Activated gamma-delta T cell treated with anti-CD3 and anti-CD28 coated beads, Interleukin-2, amount 50 U/mL, for 16 hours (primary cell): ENCODE data around the gene CAPN10.
"Not testable (repeated sequence)": the region's sequence is repeated elsewhere in the genome, so short reads cannot be mapped to it uniquely, and the experiment has no call there.

ENCODE experiments used
- DNase-seq: peaks from one replicate; pipeline ENCODE4 v3.0.0-alpha.2; 2020; ENCODE audit warnings: low read depth

Gene CAPN10

DNA sequence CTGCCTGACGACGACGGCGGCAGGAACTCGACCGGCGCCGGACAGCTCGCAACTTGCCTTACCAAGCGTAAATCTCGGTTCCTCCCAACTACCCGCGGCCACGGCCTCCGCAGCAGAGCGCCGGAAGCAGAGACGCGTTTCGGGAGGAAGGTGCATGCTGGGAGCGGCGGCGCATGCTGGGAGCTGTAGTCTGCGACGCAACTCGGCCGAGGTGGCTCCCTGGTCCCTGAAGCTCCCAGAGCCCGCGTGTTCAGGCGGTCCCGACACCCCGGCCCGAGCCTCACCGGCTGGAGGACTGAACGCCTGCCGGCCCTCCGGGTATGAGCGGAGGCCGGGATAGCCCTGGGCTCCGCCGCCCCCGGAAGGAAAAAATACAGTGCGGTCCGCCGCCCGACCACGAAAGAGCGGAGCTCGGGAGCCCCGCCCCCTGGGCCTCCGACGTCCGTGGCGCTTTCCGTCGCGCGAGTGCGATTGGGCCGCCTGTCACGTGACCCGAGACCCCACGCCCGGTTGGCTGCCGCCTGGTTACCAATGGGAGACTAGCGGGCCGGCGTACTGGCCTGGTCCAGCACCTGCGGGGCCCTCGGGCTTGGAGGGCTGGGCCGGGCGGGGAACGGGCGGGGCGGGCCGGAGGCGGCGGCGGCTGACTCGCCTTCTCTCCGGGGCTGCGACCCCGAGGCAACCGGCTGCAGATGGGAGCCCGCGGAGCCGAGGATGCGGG is at the start of gene CAPN10:
CAPN10 (plus strand) TSS at position 537 of the 721 bp plus-strand sequence; CDS start at position 715, 178 bp downstream.
- peak; percentile 95 for DNase-seq

GRCh38 chr2:240538031-240538780 is 48.3 kb upstream of the CAPN10 start:
- no peak for DNase-seq

DNA sequence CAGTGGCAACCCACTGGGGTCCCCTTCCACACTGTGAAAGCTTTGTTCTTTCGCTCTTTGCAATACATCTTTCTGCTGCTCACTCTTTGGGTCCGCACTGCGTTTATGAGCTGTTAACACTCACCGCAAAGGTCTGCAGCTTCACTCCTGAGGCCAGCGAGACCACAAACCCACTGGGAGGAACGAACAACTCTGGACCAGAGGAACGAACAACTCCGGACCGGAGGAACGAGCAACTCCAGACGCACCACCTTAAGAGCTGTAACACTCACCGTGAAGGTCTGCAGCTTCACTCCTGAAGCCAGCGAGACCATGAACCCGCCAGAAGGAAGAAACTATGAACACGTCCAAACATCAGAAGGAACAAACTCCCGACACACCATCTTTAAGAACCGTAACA is 47.4 kb upstream of the CAPN10 start:
- DNase-seq = not testable (repeated sequence)

DNA sequence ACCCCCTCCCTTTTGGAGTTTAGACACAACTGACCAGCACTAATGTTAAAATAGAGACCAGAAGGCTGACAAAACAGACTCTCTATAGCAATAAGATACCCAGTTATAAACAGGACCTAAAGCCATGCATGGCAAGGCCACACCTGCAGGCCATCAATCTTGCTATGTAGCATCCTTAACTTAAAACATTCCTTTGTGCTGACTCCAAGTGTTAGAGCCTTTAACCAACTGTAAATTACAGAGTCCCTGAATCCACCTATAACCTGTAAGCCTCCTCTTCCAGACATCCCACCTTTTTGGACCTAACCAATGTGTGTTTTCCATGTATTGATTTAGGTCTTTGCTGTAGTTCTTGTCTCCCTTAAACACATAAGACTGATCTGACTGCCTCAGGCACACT is 46.6 kb upstream of the CAPN10 start:
- DNase-seq = no peak

DNA sequence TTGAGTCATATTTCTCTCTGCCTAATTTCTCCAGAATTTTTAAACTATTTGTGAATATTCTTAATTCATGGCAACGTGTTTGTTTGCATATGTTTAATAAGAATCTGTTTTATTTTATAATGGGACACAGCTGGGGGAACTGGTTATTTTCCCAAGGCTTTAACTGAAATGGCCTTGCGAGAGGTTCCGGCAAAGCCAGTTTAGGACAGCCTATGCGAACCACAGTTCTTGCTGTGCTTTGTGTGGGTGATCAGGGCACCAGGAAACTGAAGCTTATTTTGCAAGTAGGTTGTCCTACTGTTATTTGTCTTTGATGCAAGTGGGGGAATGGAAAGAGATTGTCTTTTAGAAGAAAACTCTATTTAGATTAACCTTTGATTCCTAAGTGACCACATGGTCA is 35.2 kb upstream of the CAPN10 start:
- no peak for DNase-seq

DNA sequence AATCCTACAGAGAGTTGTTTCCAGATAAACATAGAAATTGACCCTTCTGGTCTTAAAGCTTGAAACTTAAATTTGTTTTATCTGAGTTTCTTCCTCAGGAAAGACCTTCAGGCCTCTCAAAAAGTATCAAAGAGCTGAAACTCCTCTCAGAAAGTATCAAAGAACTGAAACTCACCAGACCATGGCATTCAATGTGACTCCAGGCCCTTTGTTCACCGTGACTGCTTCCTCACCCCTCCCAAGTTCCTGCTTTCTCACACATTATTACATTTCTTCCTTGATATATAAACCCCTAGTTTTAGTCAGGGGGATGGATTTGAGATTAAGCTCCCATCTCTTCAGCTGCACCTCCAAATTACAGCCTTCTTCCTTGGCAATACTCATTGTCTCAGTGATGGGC is 34.7 kb upstream of the CAPN10 start:
- no peak for DNase-seq

DNA sequence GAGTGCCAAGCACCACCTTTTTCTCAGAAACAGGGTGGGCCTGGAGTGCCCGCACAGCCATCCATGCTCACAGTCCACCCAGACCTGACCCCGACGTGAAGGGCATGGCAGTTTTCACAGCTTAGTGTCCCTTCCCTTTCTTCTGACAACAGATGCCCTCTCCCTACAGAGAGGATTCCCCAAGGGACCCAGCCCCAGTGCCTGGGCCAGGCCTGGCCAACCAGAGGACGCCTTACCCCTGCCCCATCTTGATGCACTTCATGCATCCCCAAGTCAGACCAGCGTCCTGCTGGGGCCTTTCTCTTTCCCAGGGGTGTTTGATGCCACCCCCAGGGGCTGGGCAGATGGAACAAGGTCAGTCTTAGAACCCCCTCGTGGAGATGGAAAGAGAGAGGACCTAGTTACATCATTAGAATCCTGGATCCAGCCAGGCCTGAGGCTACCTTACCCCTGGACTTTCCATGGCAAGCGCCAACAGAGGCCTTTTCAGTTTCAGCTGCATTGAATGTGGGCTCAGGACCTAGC is 32.5 kb upstream of the CAPN10 start:
- no peak for DNase-seq

DNA sequence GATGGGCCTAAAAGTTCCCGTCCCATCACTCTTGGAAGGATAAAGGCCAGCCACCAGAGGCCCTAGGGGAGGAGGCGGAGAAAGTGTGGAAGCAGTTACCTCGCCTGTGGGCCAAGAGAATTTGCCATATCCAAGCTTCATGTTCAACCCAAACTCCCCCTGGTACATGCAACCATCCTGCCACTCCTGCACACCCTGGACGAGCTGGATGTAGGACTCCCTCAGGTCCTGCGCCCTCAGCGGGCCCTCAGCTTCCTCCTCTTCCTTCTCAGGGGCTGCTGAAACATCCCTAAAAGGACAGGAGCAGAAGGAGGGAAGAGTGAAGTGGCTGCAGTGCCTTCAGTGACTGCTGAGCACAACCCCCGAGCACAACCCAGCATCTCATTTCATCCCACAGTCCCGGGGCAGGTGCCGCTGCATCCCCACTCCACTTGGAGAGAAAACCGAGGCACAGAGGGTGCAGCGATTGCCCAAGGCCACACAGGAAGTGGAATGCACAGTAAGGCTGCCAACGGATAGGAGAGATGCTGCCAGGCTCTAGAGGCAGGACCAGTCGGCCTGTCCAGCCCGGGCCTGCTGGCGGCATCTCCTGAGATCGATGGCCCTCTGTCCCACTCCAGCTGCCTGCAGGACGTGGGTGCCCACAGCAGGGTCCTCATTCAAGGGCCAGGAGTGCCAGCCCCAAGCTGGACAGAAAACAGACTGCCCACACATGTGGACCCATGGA is 31.6 kb upstream of the CAPN10 start:
- DNase-seq = no peak

DNA sequence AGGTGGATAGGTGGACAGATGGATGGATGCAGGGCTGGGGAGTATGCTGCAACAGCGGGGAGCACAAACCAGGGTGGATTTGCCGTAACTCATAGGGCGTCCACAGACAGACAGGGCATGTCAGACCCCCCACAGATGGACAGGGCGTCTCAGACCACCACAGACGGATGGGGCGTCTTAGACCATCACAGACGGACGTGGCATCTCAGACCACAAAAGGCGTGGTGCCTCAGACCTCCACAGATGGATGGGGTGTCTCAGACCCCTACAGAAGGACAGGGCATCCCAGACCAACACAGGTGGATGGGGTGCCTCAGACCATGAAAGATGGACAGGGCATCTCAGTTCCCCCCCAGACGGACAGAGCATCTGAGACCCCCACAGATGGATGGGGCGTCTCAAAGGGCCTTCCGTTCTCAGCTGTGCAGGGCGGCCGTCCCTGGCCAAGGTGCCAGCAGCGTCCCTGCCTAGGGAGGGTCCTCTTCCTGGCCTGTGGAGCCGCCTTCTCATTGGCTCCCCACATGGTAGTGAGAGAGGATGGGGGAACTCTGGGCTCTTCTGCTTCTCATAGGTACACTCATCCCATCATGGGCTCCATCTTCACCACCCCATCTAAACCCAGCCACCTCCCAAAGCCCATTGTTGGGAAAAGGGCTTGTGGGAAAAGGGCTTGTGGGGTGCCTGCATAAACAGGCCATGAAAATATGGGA is 30.8 kb upstream of the CAPN10 start:
- no peak for DNase-seq

DNA sequence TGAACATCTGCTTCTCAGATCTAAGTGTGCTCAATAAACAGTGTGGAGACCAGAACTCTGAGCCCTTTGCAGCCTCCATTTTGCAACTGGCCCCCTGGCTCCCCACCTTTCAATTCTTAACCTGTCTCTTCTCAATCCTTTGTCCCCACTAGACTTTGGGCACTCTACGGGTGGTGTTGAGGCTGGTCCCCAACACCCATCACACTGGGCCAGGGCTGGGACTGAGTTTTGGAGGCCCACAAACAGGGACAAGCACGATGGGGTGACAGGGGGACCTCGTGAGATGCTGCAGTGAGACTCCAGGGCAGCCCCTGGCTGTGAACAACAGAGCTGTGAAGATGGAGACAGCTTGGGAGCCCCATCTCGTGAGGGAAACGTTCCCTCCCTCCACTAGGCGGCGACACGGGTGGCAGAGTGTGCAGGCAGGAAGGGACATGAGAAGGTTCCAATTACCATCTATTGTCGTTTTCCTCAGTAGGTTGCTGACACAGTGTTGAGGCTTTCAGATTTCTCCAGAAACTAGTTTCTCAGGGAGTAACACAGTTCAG is 29.9 kb upstream of the CAPN10 start:
- DNase-seq = peak; percentile 52

DNA sequence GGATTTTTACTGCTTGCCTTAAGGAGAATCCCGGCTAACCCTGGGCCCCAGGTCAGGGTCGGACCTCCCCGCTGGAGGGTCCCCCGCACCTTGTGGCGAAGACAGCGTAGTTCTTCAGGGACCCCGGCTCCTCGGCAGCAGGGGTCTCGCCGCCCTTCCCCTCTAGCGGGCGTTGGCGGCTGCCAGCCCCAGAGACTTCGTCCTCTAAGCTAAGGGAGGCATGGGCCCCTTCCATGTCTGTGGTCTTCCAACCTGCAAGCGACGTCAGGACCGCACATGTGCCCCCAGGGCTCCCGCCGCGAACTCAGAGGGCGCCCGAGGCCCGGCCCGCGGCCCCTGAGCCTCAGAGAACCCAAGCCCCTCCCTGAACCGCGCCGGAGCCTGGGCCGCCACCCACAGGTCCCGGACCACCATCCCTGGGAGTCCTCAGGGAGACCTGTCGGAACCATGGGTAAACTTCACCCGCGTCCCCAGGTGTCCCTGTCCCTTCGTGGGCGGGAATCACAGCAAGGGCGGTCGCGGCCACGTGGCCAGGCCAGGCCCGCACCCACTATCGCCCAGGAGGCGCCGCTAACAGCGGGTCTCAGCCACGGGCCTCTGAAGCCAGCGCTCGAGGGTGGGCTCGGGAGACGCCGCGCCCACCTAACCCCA is 29.3 kb upstream of the CAPN10 start:
- no peak for DNase-seq

DNA sequence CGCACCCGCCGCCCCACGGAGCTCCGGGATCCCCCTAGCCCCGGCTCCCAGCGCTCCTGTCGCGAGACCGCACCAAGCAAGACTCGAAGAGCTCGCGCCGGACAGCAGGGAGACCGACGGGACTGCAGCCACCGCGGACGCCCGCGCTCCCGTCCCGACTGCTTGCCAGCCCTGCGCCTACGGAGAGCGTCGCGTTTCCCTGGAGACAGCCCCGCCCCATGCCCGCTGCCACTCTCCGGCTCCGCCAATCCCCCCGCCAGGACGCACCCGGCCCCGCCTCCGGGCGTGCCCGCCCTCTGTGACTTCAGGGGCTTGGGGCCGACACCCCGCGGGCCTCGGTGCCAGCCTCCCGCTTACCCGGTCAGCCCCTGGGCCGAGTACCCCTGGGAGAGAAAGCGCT is 28.7 kb upstream of the CAPN10 start, which contains the start of gene ANKMY1:
ANKMY1 (minus strand) TSS at position 181 of the 400 bp plus-strand sequence. CDS start 653 bp downstream, outside the sequence.
- peak; percentile 52 for DNase-seq

DNA sequence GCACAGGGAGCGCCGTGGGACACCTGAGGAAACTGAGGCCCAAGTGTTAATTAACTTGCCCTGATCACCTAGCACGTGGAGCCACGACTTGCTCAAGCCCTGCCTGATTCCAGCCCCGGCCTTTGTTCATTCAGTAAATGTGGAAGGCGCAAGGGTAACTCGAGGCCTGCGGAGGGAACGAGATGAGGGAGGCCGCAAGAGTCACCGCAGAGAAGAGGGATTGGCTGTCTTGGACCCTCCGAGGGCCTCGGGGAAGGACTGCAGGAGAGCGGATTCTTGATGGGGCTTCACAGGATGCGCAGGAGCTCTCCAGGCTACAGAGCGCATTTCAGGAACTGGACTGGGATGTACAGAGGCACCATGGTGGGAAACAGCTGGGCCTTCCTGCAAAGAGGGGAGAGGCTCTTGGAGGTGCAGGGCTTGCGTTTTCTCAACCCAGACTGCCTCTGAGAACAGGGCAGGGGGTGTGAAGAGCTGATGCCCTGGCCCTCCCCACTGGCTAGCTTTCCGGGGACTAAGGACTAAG is 28.2 kb upstream of the CAPN10 start:
- DNase-seq = no peak

DNA sequence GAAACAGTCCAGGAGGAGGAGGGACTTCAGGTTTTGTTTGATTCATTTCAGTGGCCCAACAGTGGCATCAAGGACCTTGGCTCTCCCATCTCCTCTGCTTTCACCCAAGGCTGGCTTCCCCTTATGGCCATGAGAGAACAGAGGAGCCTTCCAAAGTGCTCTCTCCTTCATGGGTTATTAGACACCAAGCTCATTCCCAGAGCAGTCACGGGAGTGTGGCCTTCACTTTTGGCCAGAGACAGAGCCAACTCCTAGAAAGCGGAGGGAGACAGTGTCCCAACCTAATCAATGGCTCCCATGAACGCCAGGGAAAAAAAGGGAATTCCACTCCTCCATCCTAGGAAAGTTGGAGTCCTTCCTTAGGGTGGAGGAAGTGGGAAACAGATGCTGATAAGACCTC is 27.2 kb upstream of the CAPN10 start:
- no peak for DNase-seq

DNA sequence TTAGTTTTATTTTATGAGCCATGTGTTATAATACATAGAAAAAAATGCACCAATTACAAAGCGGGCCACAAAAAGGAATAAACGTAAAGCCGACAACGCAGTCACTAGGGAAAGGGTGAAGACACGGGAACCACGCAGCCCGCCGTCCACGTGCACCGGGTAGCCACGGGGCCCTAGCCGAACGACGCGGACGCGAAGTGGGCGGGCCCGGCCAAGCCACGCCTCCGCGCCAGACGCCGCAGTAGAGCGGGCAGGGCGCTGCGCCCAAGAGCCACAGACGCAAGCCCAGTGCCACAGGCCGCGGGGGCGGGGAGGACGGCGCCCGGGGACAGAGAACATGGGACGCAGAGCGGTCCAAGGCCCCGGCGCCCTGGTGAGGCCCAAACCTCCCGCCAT is 26.5 kb upstream of the CAPN10 start, which contains the start of gene DUSP28:
DUSP28 (plus strand) TSS at position 274 of the 396 bp plus-strand sequence. CDS start 328 bp downstream, outside the sequence.
- DNase-seq = peak; percentile 83

DNA sequence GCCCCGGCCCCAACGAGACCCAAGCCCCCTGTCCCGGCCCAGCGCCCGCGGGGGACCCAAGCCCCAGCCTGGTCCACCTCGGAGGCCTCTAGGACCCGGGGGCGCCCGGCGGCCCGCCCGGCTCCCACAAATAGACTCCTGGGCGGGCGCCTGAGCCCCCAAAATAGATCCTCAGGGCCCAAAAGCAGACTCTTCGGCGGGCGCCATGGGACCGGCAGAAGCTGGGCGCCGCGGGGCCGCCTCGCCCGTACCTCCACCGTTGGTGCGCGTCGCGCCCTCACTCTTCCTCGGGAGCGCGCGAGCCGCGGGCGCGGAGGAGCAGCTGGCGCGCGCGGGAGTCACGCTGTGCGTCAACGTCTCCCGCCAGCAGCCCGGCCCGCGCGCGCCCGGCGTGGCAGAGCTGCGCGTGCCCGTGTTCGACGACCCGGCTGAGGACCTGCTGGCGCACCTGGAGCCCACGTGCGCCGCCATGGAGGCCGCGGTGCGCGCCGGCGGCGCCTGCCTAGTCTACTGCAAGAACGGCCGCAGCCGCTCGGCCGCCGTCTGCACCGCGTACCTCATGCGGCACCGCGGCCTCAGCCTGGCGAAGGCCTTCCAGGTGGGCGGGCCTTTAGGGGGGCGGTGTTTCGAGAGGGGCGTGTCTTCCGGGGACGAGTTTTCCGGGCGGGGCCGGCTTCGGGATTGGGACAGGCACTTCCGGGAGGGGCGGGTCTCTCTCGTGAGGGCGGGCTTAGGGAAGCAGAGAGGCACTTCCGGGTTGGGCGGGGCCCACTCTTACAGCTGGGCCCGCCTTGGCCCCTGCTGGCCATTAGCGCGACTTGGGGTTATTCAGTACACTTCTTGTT is 25.8 kb upstream of the CAPN10 start:
- DNase-seq = peak; percentile 100

GRCh38 chr2:240561325-240561971 is 25.1 kb upstream of the CAPN10 start:
- DNase-seq = no peak

DNA sequence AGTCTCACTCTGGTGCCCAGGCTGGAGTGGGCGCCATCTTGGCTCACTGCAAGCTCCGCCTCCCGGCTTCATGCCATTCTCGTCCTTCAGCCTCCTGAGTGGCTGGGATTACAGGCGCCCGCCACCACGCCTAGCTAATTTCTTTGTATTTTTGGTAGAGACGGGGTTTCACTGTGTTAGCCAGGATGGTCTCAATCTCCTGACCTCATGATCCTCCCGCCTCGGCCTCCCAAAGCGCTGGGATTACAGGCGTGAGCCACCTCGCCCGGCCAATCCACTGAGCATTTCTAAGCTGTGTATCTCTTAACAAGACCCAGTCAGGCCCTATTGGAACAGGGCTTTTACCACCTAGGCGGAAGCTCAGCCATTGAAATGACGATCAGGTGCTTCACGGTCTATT is 23.3 kb upstream of the CAPN10 start:
- not testable (repeated sequence) for DNase-seq

DNA sequence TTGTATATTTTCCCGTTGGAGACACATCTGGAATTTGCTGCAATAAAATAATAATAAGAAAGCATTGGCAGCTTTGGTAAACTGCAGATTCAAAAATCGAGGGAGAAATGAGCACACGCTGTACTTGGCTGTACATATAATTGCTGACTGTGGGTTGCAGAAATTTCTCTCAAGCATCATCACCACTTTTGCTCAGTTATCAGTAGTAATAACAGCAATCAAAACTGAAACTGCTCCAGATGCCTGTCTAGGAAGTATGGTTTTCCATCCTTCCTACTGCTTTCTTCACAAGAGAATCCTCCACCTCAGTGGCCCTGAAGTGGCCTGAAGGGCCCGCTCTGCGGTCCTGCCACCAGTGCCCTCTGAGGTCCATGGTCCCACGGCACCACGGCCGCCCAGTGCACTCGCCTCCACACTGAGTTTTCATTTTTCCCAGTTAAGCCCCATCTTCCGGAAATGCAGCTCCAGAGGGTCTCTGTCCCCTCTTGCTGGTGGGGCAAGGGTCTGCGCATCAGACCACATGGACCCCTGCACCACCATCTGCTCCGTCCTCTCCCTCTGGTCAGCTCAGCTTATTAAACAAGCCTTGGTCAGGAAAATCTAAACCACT is 22.5 kb upstream of the CAPN10 start:
- DNase-seq = no peak
